ENCODE data around the gene KDM4C. TPM values are rescaled to one million over a fixed set of nuclear protein-coding genes. Genes with fewer than 3 reads are reported as not detected.

Gene KDM4C
- total and polyA plus RNA-seq, 2 of the 13 experiments (the other 11 are each of a cell fraction or from before 2014, with no cell fraction given) = 19.4 to 23.6 TPM

DNA sequence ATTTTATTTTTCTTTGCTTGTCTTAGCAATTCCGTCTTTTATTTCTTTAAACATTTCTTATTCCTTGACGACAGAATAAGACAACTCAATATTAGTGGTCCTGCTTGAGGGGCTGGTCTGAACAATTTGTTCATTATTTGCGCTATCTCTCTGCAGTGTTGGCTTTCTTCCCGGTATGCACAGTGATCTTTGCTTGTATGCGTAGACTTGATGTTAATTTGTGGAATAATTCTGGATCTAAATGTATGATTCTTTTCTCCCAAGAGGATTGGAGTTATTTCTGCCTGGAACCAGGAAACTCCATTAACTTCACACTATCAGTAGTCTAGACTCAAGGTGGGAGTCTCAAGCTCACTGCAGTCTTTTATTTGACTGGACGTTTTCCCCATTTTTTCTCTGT, 80.4 kb downstream of the KDM4C start:
- no peaks in the 10 kb centered on the region for H4K20me1 ChIP-seq (ENCODE audit: insufficient read depth, low read length)
- no TSS peak for BruUV-seq (replicated peaks)
- H3K4me1 ChIP-seq (ENCODE audit: insufficient read depth, low read length) = no peaks in the 10 kb centered on the region
- no peak overlapping the region for H3K9ac ChIP-seq (ENCODE audit: insufficient read depth, low read depth, low read length)
- CTCF ChIA-PET (ENCODE audit: low intra/inter-chr PET ratio, low total read pairs) = no interaction called here
- no peak overlapping the region for H3K4me3 ChIP-seq (replicated peaks in 1 of 3; ENCODE audit: insufficient read depth in 1 of 3, low read depth in 2 of 3, low read length in 3 of 3)
- FAIRE-seq (no peak), DNase-seq (ENCODE audit: low spot score) (no peak), ATAC-seq (no peak)
- POLR2A ChIA-PET = no interaction called here
- in situ Hi-C loops (cut with HindIII; ENCODE audit: extremely low pct_ligation_motif_present, low pct_unique_long_range_greater_than_20kb) (loop anchor here (25.0 kb wide), 1 partner anchor 349 kb away; no protein-coding TSS in a partner anchor), intact Hi-C loops (cut with micrococcal nuclease; ENCODE audit: unreplicated experiment) (no loop called here)
- H3K27ac ChIP-seq (ENCODE audit: extremely low read length, insufficient read depth, low read length) = no peak overlapping the region
- no peaks in the 10 kb centered on the region for H3K27me3 ChIP-seq (ENCODE audit: control insufficient read depth in 1 of 2, insufficient read depth in 2 of 2, low read length in 2 of 2)
- no peaks in the 10 kb centered on the region for H3K9me3 ChIP-seq (ENCODE audit: low read length)
- H3K79me2 ChIP-seq (ENCODE audit: insufficient read depth, low read length) = no peaks in the 10 kb centered on the region
- 87% methylated on average over 6 of the region's 6 CpGs for WGBS (ENCODE audit: low lambda C conversion rate)
- no peak for TF ChIP-seq ZNF3 (CRISPR knock-in tag; IDR thresholded peaks at IDR 0.05)
- TF ChIP-seq XRCC5 (optimal IDR thresholded peaks at IDR 0.05; ENCODE audit: low read length) = no peak
- no peak for TF ChIP-seq ZNF33A (CRISPR knock-in tag; IDR thresholded peaks at IDR 0.05; ENCODE audit: borderline replicate concordance)
- no peak for TF ChIP-seq ZZZ3 (CRISPR knock-in tag; IDR thresholded peaks at IDR 0.05; ENCODE audit: borderline replicate concordance)
- no peak for TF ChIP-seq ZNF431 (CRISPR knock-in tag; IDR thresholded peaks at IDR 0.05; ENCODE audit: borderline replicate concordance, low read depth)
- H2AFZ ChIP-seq (ENCODE audit: low read length) = no peak overlapping the region
- H3K36me3 ChIP-seq (replicated peaks in 1 of 2; ENCODE audit: control insufficient read depth in 1 of 2, insufficient read depth in 2 of 2, low read length in 2 of 2) = peaks cover 8 to 12% of the 10 kb centered on the region in 2 experiments; a peak in 4 of 5 replicates
- no peak overlapping the region for H3K4me2 ChIP-seq (ENCODE audit: low read depth, low read length)

DNA sequence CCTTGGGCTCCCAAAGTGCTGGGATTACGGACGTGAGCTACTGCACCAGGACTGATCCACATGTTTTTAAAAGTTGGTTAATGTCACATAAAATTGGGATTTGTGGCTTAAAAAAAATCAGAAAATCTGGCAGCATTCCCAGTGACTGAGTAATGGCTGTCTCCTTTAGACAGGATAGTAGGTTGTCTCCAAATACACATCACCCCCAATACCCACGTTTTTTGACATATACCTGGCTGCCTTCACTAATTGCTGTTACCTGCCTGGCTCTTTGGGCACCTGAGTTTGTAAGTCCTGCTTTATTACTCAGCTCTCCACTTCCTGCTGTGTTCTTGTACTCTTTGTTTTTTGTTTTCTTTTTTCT, 84.8 kb downstream of the KDM4C start:
- ChIA-PET CTCF (ENCODE audit: low intra/inter-chr PET ratio, low total read pairs) (no interaction called here), POLR2A (no interaction called here)
- ATAC-seq = no peak
- Histone ChIP-seq H3K27ac (ENCODE audit: extremely low read length, insufficient read depth, low read length) (no peak overlapping the region), H2AFZ (ENCODE audit: low read length) (no peak overlapping the region), H4K20me1 (ENCODE audit: insufficient read depth, low read length) (no peaks in the 10 kb centered on the region), H3K79me2 (ENCODE audit: insufficient read depth, low read length) (no peaks in the 10 kb centered on the region), H3K36me3 (replicated peaks in 1 of 2; ENCODE audit: control insufficient read depth in 1 of 2, insufficient read depth in 2 of 2, low read length in 2 of 2) (peaks cover 3% of the 10 kb centered on the region in 2 experiments; a peak in 3 of 5 replicates), H3K27me3 (ENCODE audit: control insufficient read depth in 1 of 2, insufficient read depth in 2 of 2, low read length in 2 of 2) (no peaks in the 10 kb centered on the region), H3K4me1 (ENCODE audit: insufficient read depth, low read length) (peaks cover 23% of the 10 kb centered on the region), H3K4me2 (ENCODE audit: low read depth, low read length) (no peak overlapping the region), H3K4me3 (replicated peaks in 1 of 3; ENCODE audit: insufficient read depth in 1 of 3, low read depth in 2 of 3, low read length in 3 of 3) (no peak overlapping the region), H3K9me3 (ENCODE audit: low read length) (no peaks in the 10 kb centered on the region), H3K9ac (ENCODE audit: insufficient read depth, low read depth, low read length) (no peak overlapping the region)
- BruUV-seq (replicated peaks) = no TSS peak
- in situ Hi-C loops (cut with HindIII; ENCODE audit: extremely low pct_ligation_motif_present, low pct_unique_long_range_greater_than_20kb) (loop anchor here (25.0 kb wide), 1 partner anchor 345 kb away; no protein-coding TSS in a partner anchor), intact Hi-C loops (cut with micrococcal nuclease; ENCODE audit: unreplicated experiment) (no loop called here)
- DNase-seq (ENCODE audit: low spot score) = no peak
- 96% methylated on average over 3 of the region's 3 CpGs for WGBS (ENCODE audit: low lambda C conversion rate)
- no peak for FAIRE-seq
- no peak for TF ChIP-seq ZFYVE20 (CRISPR knock-in tag; IDR thresholded peaks at IDR 0.05; ENCODE audit: borderline replicate concordance, low read depth)
- TF ChIP-seq, protein P1, sequence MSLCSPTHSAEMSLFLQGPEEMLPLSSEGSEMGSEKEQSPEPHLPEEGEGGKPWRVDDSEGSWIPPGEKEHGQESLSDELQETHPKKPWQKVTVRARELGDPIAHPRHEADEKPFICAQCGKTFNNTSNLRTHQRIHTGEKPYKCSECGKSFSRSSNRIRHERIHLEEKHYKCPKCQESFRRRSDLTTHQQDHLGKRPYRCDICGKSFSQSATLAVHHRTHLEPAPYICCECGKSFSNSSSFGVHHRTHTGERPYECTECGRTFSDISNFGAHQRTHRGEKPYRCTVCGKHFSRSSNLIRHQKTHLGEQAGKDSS (CRISPR knock-in tag; IDR thresholded peaks at IDR 0.05; ENCODE audit: borderline replicate concordance, low read depth) = no peak
- no peak for TF ChIP-seq ZNF460 (CRISPR knock-in tag; IDR thresholded peaks at IDR 0.05; ENCODE audit: borderline replicate concordance)
- TF ChIP-seq, protein P2, sequence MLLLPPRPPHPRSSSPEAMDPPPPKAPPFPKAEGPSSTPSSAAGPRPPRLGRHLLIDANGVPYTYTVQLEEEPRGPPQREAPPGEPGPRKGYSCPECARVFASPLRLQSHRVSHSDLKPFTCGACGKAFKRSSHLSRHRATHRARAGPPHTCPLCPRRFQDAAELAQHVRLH (CRISPR knock-in tag; IDR thresholded peaks at IDR 0.05; ENCODE audit: borderline replicate concordance, low read depth) = no peak
- no peak for TF ChIP-seq ZFP41 (CRISPR knock-in tag; IDR thresholded peaks at IDR 0.05; ENCODE audit: borderline replicate concordance)
- no peak for TF ChIP-seq CEBPB (IDR thresholded peaks at IDR 0.05; ENCODE audit: borderline replicate concordance, low read depth, low read length)
- no peak for TF ChIP-seq CBFB (CRISPR knock-in tag; IDR thresholded peaks at IDR 0.05)
- TF ChIP-seq TBP (CRISPR knock-in tag; IDR thresholded peaks at IDR 0.05) = no peak
- TF ChIP-seq, protein P3, sequence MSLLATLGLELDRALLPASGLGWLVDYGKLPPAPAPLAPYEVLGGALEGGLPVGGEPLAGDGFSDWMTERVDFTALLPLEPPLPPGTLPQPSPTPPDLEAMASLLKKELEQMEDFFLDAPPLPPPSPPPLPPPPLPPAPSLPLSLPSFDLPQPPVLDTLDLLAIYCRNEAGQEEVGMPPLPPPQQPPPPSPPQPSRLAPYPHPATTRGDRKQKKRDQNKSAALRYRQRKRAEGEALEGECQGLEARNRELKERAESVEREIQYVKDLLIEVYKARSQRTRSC (CRISPR knock-in tag; IDR thresholded peaks at IDR 0.05; ENCODE audit: low read depth) = no peak
- TF ChIP-seq ZSCAN9 (CRISPR knock-in tag; IDR thresholded peaks at IDR 0.05; ENCODE audit: borderline replicate concordance) = no peak
- no peak for TF ChIP-seq NFIC (IDR thresholded peaks at IDR 0.05; ENCODE audit: low read length)
- TF ChIP-seq HOXA3 (CRISPR knock-in tag; IDR thresholded peaks at IDR 0.05) = no peak
